Stimulated activated CD8-positive, alpha-beta memory T cell treated with anti-CD3 and anti-CD28 coated beads, Interleukin-15, amount 100 ng/mL, for 24 hours (primary cell): ENCODE results near the gene METTL16.

ENCODE experiments used
- DNase-seq: peaks from one replicate; pipeline ENCODE4 v3.0.0-alpha.2; 2020; ENCODE audit warnings: low read depth

Gene METTL16

GRCh38 chr17:2380226-2380922 is 131.3 kb downstream of the METTL16 start:
- DNase-seq: no peak

DNA sequence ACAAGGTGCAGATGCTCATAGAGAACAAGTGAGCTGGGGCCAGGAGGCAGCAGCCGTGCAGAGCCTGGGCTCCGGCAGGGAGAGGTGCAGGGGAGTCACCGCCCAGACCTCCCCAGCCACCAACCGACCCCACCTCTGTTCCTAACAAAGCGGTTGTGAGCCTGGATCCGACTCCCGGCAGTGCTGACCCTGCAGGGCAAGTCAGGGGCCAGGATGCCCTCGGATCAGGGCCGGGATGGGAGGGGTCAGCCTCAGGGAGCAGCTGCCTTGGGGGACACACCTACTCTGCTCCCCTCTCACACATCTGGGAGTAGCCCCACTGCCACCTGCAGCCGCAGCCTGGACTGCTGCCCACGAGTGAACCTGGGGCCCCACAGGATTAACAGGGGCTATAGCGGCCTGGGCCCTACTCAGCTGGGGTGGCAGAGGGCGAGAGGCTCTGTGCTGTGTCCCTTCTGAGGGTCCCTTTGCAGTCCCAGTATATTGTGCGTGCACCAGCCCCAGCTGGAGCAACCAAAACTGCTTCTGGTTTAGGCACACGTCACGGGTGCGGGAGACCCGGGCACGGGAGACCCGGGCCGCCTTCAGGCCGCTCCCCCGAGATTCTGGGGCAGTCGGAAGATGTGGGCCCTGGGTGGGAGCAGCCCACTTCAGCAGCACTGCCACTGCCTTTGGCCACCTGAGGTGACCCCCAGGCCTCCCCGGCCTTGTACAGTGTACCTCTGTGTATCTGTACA is 132.0 kb downstream of the METTL16 start:
- no peak for DNase-seq

GRCh38 chr17:2378905-2379304 is 132.8 kb downstream of the METTL16 start:
- no peak for DNase-seq

- DNase-seq: no peak
These were observed 134.0 kb downstream of the METTL16 start for GRCh38 chr17:2377659-2378058.

DNA sequence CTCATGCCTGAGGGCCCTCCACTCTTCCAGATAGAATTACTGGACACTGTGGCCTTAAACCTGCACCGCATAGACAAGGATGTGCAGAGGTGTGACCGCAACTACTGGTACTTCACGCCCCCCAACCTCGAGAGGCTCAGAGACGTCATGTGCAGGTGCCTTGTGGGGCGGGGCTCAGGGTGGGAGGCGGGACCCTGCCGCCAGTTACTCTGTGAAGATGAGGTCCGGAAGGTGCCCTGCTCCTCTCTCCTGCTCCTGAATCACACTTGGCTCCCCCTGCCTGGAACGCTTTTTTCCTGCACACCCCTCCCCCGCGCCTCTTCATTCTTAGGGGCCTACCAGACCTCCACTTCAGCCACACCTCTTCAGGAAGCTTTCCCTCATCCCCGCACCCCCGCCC is 135.6 kb downstream of the METTL16 start:
- no peak for DNase-seq

GRCh38 chr17:2375406-2375805 is 136.3 kb downstream of the METTL16 start:
- DNase-seq: no peak

GRCh38 chr17:2374549-2375285 is 137.0 kb downstream of the METTL16 start:
- DNase-seq: no peak

GRCh38 chr17:2373179-2373578 is 138.5 kb downstream of the METTL16 start:
- DNase-seq: no peak

- DNase-seq: no peak
These were observed 139.0 kb downstream of the METTL16 start for GRCh38 chr17:2372681-2373080.

GRCh38 chr17:2372180-2372579 is 139.5 kb downstream of the METTL16 start:
- DNase-seq: no peak

DNA sequence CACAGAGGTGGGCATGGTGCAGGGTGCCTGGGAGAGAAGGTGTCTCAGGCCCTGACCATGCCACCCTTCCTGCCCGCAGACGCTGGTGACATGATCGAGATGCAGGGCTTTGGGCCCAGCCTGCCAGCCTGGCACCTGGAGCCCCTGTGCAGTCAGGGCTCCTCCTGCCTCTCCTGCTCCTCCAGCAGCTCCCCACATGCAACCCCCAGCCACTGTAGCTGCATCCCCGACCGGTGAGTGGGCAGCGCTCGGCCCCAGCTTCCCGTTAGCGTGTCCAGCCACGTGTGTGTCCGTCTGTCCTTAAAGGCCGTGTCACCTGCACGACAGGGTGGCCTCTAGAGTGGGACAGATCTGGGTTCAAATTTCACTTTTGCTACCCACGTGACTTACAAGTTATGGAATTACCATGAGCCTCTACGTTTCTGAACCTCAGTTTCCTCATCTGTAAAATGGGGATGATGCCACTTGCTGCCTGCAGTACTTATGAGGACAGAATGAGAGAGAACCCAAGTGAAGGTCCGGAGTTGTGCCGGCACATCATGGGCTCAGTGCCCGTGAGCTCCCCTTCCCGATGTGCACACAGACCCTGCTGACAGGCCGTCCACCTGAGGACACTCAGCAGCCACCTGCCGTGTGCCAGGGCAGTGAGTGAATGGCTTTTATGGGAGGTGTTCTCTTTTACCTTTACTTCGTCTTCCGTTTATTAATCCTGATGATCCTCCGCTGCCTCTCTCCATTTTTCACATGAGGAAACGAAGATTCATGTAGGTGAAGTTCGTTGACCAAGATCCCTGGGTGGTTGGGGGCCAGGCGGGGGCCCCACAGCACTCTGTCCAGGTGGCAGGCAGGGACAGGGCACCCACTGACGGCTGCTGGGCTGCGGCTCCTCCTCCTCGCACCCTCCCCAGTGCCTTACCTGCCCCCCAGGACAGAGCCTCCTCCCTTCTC is 140.2 kb downstream of the METTL16 start:
- DNase-seq: no peak

DNA sequence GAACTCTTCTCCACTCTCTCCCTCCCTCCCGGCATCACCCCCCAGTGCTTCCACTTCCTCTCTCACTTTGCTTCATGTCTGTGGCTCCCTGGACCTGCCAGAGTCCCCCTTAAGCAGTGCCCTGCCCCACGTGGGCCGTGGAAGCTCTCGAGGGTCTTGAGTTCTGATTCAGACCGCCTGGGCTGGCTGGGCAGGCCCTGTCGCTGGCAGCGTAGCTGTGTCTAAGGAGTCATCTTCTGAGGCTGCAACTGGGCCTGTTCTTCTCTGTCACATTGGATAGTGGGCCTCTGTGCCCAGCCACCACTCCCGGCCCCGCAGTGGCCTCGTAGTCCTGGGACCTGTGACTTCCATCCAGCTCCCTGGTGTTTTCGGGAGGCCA is 141.5 kb downstream of the METTL16 start:
- no peak for DNase-seq

GRCh38 chr17:2369551-2370210 is 142.0 kb downstream of the METTL16 start:
- DNase-seq: no peak

- DNase-seq: no peak
These were observed 142.6 kb downstream of the METTL16 start for GRCh38 chr17:2369039-2369438.

DNA sequence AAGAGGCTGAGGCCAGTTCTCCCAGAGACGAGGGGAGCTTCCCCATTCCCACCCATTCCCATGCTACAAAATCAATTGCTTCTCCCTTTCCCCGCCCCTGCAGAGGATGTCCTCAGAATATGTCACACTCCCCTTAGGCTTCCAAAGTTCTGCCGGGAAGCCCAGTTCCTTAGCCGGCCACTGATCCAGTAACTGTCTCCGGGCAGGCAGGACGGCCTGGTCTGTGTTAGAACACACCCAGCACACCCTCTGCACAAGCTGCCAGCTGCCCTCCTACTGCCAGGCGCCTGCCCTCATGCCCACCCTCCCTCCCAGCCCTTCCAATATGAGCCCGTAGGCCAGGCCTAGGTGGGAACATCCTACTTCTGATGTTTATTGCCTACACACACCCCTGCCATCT is 143.3 kb downstream of the METTL16 start:
- no peak for DNase-seq

DNA sequence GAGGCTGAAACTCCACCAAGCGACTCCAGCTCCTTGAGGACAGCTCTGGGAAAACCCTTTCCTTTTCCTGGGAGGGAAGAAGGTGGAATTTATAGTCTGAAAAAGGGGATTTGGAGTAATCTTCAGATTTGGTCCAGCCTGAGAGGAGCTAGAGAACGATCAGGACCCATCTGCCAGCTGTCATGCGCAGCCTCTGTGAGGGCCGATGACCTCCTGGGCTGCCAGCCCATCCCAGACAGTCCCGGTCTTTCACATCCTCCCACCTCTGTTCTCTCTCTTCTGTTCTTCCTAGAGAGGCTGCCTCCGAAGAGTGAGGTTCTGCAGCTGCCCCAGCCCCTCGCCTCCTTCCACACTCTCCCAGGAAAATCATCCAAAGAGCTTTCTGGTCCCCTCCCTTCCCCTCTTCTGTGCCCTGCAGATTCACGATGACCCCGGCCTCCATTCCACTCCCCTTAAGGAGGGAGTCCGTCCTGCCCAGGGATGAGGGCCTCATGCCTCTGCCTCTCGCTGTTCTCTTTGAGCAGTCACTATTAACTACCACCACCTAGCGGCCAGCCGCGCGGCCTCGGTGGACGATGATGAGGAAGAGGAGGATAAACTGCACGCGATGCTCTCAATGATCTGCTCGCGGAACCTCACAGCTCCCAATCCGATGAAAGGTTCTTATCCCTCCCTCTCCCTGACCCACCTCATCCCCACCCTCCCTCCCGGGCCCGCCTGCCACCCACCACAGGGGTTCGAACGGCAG is 144.8 kb downstream of the METTL16 start:
- DNase-seq: no peak
